MCF 10A (cell line): Measurements from ENCODE around the gene POLR2F. TPM values are rescaled to one million over a fixed set of nuclear protein-coding genes. Genes with fewer than 3 reads are reported as not detected.
"Not testable (repeated sequence)": the region's sequence is repeated elsewhere in the genome, so short reads cannot be mapped to it uniquely, and the experiment has no call there.

Source experiments
- BruUV-seq: library from RNA; stranded (reverse); fragments of 400-500 nt; replicated peaks from 2 replicates; lab custom pipeline; 2021; lab: Mats Ljungman, UMichigan
- CTCF ChIA-PET: fragments of 300-600 bp; sonication (Branson Sonifier 250); formaldehyde crosslinking; extraction: SDS; loops from one replicate; lab custom pipeline; 2021; ENCODE audit warnings: antibody characterized with exemption, inconsistent platforms; lab: Yijun Ruan, JAX
- POLR2A ChIA-PET: fragments of 300-600, 350-650 bp; sonication (Branson Sonifier 250); formaldehyde crosslinking; extraction: SDS; loops from one replicate; lab custom pipeline; 2020; ENCODE audit warnings: antibody characterized with exemption, inconsistent platforms; lab: Yijun Ruan, JAX
- DNase-seq: peaks from one replicate; pipeline ENCODE4 v3.0.0-alpha.2; 2018; ENCODE audit not compliant: unreplicated experiment
- H3K27ac Mint-ChIP-seq: one replicate; pipeline ENCODE4 v1.8.0; 2022; ENCODE audit warnings: mild to moderate bottlenecking, low read depth, mixed read lengths; ENCODE audit not compliant: unreplicated experiment
- H3K27me3 Mint-ChIP-seq: one replicate; pipeline ENCODE4 v1.8.0; 2022; ENCODE audit warnings: mixed read lengths; ENCODE audit not compliant: insufficient read depth, unreplicated experiment
- H3K36me3 Mint-ChIP-seq: one replicate; pipeline ENCODE4 v1.8.0; 2022; ENCODE audit warnings: mild to moderate bottlenecking, moderate library complexity, mixed read lengths; ENCODE audit not compliant: insufficient read depth, unreplicated experiment
- H3K4me1 Mint-ChIP-seq: one replicate; pipeline ENCODE4 v1.8.0; 2022; ENCODE audit warnings: mixed read lengths; ENCODE audit not compliant: insufficient read depth, unreplicated experiment
- H3K4me3 Mint-ChIP-seq: one replicate; pipeline ENCODE4 v1.8.0; 2022; ENCODE audit warnings: mild to moderate bottlenecking, moderate library complexity, mixed read lengths; ENCODE audit not compliant: unreplicated experiment
- H3K9me3 Mint-ChIP-seq: one replicate; pipeline ENCODE4 v1.8.0; 2022; ENCODE audit warnings: mixed read lengths; ENCODE audit not compliant: unreplicated experiment
- intact Hi-C: fragments of 100-400 bp; cut with micrococcal nuclease; formaldehyde crosslinking; loops from 2 replicates; pipeline ENCODE4 v1.14.1; 2022
- total RNA-seq: library from RNA; stranded (reverse); gene quantifications from 2 replicates; pipeline ENCODE4 v1.2.3, GENCODE V29; 2022
- TF ChIP-seq, protein P1 (sequence below): fragments of 200-600 bp; IDR thresholded peaks from one replicate; pipeline ENCODE4 v1.8.0; 2022; ENCODE audit warnings: antibody characterized with exemption, mild to moderate bottlenecking; ENCODE audit not compliant: unreplicated experiment

The POLR2F gene
- total RNA-seq, 1 experiment from 2014 or later: 87.5 TPM

GRCh38 chr22:37954686-37955085 is 1.2 kb downstream of the POLR2F start:
- POLR2A ChIA-PET: interaction anchor here (0.6 to 3.9 kb wide), 13 partner anchors 8 to 353 kb away, joined by 3 to 32 read pairs (median 6); partner anchors contain the start of genes ANKRD54 and MICALL1
- peaks cover 53% of the 10 kb centered on the region for H3K36me3 Mint-ChIP-seq

DNA sequence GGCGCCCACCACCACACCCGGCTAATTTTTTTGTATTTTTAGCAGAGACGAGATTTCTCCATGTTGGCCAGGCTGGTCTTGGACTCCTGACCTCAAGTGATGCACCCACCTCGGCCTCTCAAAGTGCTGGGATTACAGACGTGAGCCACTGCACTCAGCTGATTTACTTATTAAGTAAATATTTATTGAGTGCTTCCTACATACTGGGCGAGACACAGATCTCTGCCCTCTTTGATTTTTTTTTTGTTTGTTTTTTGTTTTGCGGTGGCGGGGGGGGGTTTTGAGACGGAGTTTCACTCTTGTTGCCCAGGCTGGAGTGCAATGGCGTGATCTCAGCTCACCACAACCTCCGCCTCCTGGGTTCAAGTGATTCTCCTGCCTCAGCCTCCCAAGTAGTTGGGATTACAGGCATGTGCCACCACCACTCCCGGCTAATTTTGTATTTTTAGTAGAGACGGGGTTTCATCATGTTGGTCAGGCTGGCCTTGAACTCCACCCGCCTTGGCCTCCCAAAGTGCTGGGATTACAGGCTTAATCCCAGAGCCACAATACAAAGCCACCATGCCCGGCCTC is 2.4 kb downstream of the POLR2F start:
- CTCF ChIA-PET: interaction anchor here (1.3 kb wide), 1 partner anchor 10 kb away, joined by 7 read pairs; no protein-coding TSS in a partner anchor
- peaks cover 64% of the 10 kb centered on the region for H3K36me3 Mint-ChIP-seq
- BruUV-seq, H3K4me3 Mint-ChIP-seq, DNase-seq, H3K27ac Mint-ChIP-seq, H3K9me3 Mint-ChIP-seq, intact Hi-C loops, H3K27me3 Mint-ChIP-seq: not testable (repeated sequence)
- H3K4me1 Mint-ChIP-seq: peaks cover 18% of the 10 kb centered on the region
- POLR2A ChIA-PET: interaction anchor here (0.7 to 3.4 kb wide), 4 partner anchors 9 to 50 kb away, joined by 3 to 32 read pairs (median 14); partner anchors contain the start of gene MICALL1

More at GRCh38 chr22:37954686-37955085, 1.2 kb downstream of the POLR2F start:
- CTCF ChIA-PET: interaction anchor here (0.6 to 2.1 kb wide), 8 partner anchors 10 to 93 kb away, joined by 3 to 10 read pairs (median 4); no protein-coding TSS in a partner anchor
- no peaks in the 10 kb centered on the region for H3K9me3 Mint-ChIP-seq
- TF ChIP-seq, protein P1, sequence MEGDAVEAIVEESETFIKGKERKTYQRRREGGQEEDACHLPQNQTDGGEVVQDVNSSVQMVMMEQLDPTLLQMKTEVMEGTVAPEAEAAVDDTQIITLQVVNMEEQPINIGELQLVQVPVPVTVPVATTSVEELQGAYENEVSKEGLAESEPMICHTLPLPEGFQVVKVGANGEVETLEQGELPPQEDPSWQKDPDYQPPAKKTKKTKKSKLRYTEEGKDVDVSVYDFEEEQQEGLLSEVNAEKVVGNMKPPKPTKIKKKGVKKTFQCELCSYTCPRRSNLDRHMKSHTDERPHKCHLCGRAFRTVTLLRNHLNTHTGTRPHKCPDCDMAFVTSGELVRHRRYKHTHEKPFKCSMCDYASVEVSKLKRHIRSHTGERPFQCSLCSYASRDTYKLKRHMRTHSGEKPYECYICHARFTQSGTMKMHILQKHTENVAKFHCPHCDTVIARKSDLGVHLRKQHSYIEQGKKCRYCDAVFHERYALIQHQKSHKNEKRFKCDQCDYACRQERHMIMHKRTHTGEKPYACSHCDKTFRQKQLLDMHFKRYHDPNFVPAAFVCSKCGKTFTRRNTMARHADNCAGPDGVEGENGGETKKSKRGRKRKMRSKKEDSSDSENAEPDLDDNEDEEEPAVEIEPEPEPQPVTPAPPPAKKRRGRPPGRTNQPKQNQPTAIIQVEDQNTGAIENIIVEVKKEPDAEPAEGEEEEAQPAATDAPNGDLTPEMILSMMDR: no peak
- intact Hi-C loops: no loop called here
- peak overlapping the region; percentile 76 for H3K4me3 Mint-ChIP-seq
- H3K27me3 Mint-ChIP-seq: no peaks in the 10 kb centered on the region
- peaks cover 18% of the 10 kb centered on the region for H3K4me1 Mint-ChIP-seq
- BruUV-seq: no TSS peak
- peak overlapping the region; percentile 84 for H3K27ac Mint-ChIP-seq
- DNase-seq: no peak

- ChIA-PET CTCF (interaction anchor here (0.6 to 0.7 kb wide), 3 partner anchors 140 to 1044 kb away, joined by 3 read pairs; no protein-coding TSS in a partner anchor), POLR2A (no interaction called here)
- no peak overlapping the region for H3K27ac Mint-ChIP-seq
- intact Hi-C loops: no loop called here
- TF ChIP-seq, protein P1: no peak
- no peak overlapping the region for H3K4me3 Mint-ChIP-seq
- peaks cover 72% of the 10 kb centered on the region for H3K36me3 Mint-ChIP-seq
- DNase-seq: no peak
- BruUV-seq: no TSS peak
- no peaks in the 10 kb centered on the region for H3K27me3 Mint-ChIP-seq
- no peaks in the 10 kb centered on the region for H3K9me3 Mint-ChIP-seq
- H3K4me1 Mint-ChIP-seq: peaks cover 18% of the 10 kb centered on the region
These were observed 3.7 kb downstream of the POLR2F start for GRCh38 chr22:37957232-37957631.

GRCh38 chr22:37959231-37959825 is 5.8 kb downstream of the POLR2F start:
- Mint-ChIP-seq H3K27me3 (no peaks in the 10 kb centered on the region), H3K4me3 (no peak overlapping the region), H3K9me3 (no peaks in the 10 kb centered on the region), H3K27ac (no peak overlapping the region), H3K36me3 (peaks cover 79% of the 10 kb centered on the region), H3K4me1 (peaks cover 17% of the 10 kb centered on the region)
- POLR2A ChIA-PET: no interaction called here
- intact Hi-C loops: no loop called here
- DNase-seq: no peak
- TF ChIP-seq, protein P1: no peak
- CTCF ChIA-PET: interaction anchor here (0.6 to 1.9 kb wide), 7 partner anchors 28 to 185 kb away, joined by 3 to 7 read pairs (median 4); no protein-coding TSS in a partner anchor
- BruUV-seq: no TSS peak
